ENCODE data around the gene RABGAP1. TPM values are rescaled to one million over a fixed set of nuclear protein-coding genes. Genes with fewer than 3 reads are reported as not detected.

The RABGAP1 gene
- polyA plus RNA-seq, 1 donor from 2014 or later = 67.8 TPM

DNA sequence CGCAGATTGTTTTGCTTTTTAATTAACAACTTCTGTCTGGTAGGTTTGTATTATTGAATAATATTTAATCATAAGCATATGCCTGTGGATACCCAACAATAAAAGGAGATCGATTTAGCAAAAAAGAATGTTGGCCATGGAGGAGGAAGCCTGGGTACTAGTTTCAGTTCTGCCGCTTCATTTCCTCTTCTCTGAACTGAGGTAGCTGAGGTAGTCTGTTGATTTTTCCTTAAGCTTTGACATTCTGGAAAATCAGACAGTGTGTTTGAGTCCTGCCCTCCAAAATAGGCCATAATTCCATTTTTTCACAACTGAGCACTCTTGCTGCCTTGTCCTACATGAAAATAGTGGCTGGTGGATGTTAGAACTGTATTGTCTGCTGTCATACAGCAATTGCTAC lies 86.7 kb downstream of the RABGAP1 start:
- H3K9me2 ChIP-seq (ENCODE audit: insufficient read depth, low read length) = no peaks in the 10 kb centered on the region
- no peaks in the 10 kb centered on the region for H3K27me3 ChIP-seq (ENCODE audit: insufficient read depth, low read depth, low read length)
- H3K36me3 ChIP-seq (ENCODE audit: insufficient read depth, low read length) = peaks cover 3% of the 10 kb centered on the region
- H3F3A ChIP-seq (ENCODE audit: insufficient read depth, low read length, poor library complexity, severe bottlenecking) = peaks cover 2% of the 10 kb centered on the region
- no peak overlapping the region for H2AFZ ChIP-seq (ENCODE audit: low read depth, low read length)
- H3K9ac ChIP-seq (ENCODE audit: low read length) = no peak overlapping the region
- H3K4me2 ChIP-seq (ENCODE audit: low read length) = no peak overlapping the region
- no peak overlapping the region for H3K27ac ChIP-seq (ENCODE audit: low read length)
- H3K79me2 ChIP-seq (replicated peaks; ENCODE audit: insufficient read depth, low read length) = peaks cover 2% of the 10 kb centered on the region
- no peaks in the 10 kb centered on the region for H3K9me3 ChIP-seq (ENCODE audit: low read length)
- no peak for TF ChIP-seq EP300 (conservative IDR thresholded peaks at IDR 0.05; ENCODE audit: poor library complexity, severe bottlenecking)
- no peak for TF ChIP-seq RAD21 (conservative IDR thresholded peaks at IDR 0.05)
- TF ChIP-seq EZH2 (IDR thresholded peaks at IDR 0.05; ENCODE audit: borderline replicate concordance, insufficient read depth, low read length, poor library complexity, severe bottlenecking) = no peak
- no peak for TF ChIP-seq REST (IDR thresholded peaks at IDR 0.05; ENCODE audit: borderline replicate concordance)
- TF ChIP-seq, protein P1, sequence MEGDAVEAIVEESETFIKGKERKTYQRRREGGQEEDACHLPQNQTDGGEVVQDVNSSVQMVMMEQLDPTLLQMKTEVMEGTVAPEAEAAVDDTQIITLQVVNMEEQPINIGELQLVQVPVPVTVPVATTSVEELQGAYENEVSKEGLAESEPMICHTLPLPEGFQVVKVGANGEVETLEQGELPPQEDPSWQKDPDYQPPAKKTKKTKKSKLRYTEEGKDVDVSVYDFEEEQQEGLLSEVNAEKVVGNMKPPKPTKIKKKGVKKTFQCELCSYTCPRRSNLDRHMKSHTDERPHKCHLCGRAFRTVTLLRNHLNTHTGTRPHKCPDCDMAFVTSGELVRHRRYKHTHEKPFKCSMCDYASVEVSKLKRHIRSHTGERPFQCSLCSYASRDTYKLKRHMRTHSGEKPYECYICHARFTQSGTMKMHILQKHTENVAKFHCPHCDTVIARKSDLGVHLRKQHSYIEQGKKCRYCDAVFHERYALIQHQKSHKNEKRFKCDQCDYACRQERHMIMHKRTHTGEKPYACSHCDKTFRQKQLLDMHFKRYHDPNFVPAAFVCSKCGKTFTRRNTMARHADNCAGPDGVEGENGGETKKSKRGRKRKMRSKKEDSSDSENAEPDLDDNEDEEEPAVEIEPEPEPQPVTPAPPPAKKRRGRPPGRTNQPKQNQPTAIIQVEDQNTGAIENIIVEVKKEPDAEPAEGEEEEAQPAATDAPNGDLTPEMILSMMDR (IDR thresholded peaks at IDR 0.05; ENCODE audit: poor library complexity, severe bottlenecking) = no peak
- no peak overlapping the region for H3K4me3 ChIP-seq (ENCODE audit: low read length)
- no peaks in the 10 kb centered on the region for H4K20me1 ChIP-seq (ENCODE audit: insufficient read depth)

DNA sequence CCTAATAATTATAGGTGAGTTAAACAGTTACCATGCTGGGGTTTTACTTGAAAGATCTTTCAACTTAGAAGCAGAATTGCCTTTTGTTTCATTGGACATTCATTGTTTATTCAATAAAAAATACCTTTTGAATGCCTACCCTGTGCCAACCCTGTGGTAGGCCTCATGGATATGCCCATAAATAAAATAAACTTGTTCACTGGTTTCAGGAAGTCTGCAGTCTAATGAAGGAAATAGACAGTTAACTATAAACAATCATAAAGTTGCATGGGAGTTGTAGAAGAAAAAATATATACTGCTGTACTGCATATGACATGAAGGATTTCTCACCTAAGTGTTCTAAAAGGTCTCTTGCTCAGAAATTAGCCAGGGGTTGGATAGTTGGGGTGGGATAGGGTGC lies 87.3 kb downstream of the RABGAP1 start:
- Histone ChIP-seq H3K36me3 (ENCODE audit: insufficient read depth, low read length) (peaks cover 3% of the 10 kb centered on the region), H4K20me1 (ENCODE audit: insufficient read depth) (no peaks in the 10 kb centered on the region), H3K79me2 (replicated peaks; ENCODE audit: insufficient read depth, low read length) (peaks cover 6% of the 10 kb centered on the region), H3K9me2 (ENCODE audit: insufficient read depth, low read length) (no peaks in the 10 kb centered on the region), H3K27ac (ENCODE audit: low read length) (no peak overlapping the region), H3K4me2 (ENCODE audit: low read length) (no peak overlapping the region), H3K4me3 (ENCODE audit: low read length) (no peak overlapping the region), H3K27me3 (ENCODE audit: insufficient read depth, low read depth, low read length) (no peaks in the 10 kb centered on the region), H3K9me3 (ENCODE audit: low read length) (no peaks in the 10 kb centered on the region), H3K9ac (ENCODE audit: low read length) (no peak overlapping the region), H2AFZ (ENCODE audit: low read depth, low read length) (no peak overlapping the region), H3F3A (ENCODE audit: insufficient read depth, low read length, poor library complexity, severe bottlenecking) (peaks cover 8% of the 10 kb centered on the region)
- TF ChIP-seq POLR2AphosphoS5 (IDR thresholded peaks at IDR 0.05) (no peak), MXI1 (conservative IDR thresholded peaks at IDR 0.05; ENCODE audit: poor library complexity, severe bottlenecking) (no peak), EZH2 (IDR thresholded peaks at IDR 0.05; ENCODE audit: borderline replicate concordance, insufficient read depth, low read length, poor library complexity, severe bottlenecking) (no peak), REST (IDR thresholded peaks at IDR 0.05; ENCODE audit: borderline replicate concordance) (no peak), RAD21 (conservative IDR thresholded peaks at IDR 0.05) (no peak), SMC3 (conservative IDR thresholded peaks at IDR 0.05; ENCODE audit: poor library complexity) (no peak), EP300 (conservative IDR thresholded peaks at IDR 0.05; ENCODE audit: poor library complexity, severe bottlenecking) (no peak), TAF1 (IDR thresholded peaks at IDR 0.05; ENCODE audit: low read depth) (no peak)
- TF ChIP-seq, protein P1 (IDR thresholded peaks at IDR 0.05; ENCODE audit: poor library complexity, severe bottlenecking) = no peak

Data from neural cell (in vitro differentiated cells).